Body of pancreas (tissue), 4 donors: Measurements from ENCODE around the gene APH1B. TPM values are rescaled to one million over a fixed set of nuclear protein-coding genes. Genes with fewer than 3 reads are reported as not detected.
A peak's percentile ranks its signal among the peaks of the same experiment; 100 is the strongest.

Source experiments
- ATAC-seq: fragments of 150-250 bp; one replicate; pipeline ENCODE4 v1.9.1; 2016
- DNase-seq, 4 donors: peaks; one replicate each; pipeline ENCODE4 v3.0.0-alpha.2; 2019
- H3K27ac ChIP-seq, 4 donors: fragments of 200-600 bp; sonication (generic); 1 replicate in 3 of 4; 2 replicates in 1 of 4; pipeline versions ENCODE4 v1.5.1 to v1.6.1; 2016 to 2019; ENCODE audit warnings: mild to moderate bottlenecking in 1 of 4, mixed read lengths in 1 of 4, moderate library complexity in 1 of 4
- H3K27me3 ChIP-seq, 2 donors: fragments of 200-600 bp; sonication (generic); one replicate each; pipeline ENCODE4 v1.6.0; 2016; ENCODE audit warnings: mild to moderate bottlenecking in 1 of 2
- H3K36me3 ChIP-seq, 2 donors: fragments of 200-600 bp; sonication (generic); replicated peaks in 1 of 2; 2 replicates each; pipeline ENCODE4 v1.5.1; 2016; ENCODE audit warnings: low read depth in 2 of 2; ENCODE audit not compliant: insufficient read depth in 1 of 2
- H3K4me1 ChIP-seq: fragments of 200-600 bp; sonication (generic); one replicate; pipeline ENCODE4 v1.6.0; 2016
- H3K4me3 ChIP-seq, 2 donors: fragments of 200-600 bp; sonication (generic); 1 replicate in 1 of 2; 2 replicates in 1 of 2; pipeline ENCODE4 v1.5.1; 2016 to 2019
- H3K9me3 ChIP-seq, 3 donors: fragments of 200-600 bp; sonication (generic); 1 replicate in 2 of 3; 2 replicates in 1 of 3; pipeline ENCODE4 v1.5.1; 2016
- POLR2A ChIP-seq, 3 donors: fragments of 450-650 bp; IDR thresholded peaks; one replicate each; pipeline ENCODE4 v1.6.1; 2016; ENCODE audit warnings: antibody characterized with exemption in 3 of 3, mild to moderate bottlenecking in 2 of 3
- WGBS, 2 donors: methylation state at CpG; one replicate each; pipeline ENCODE4 v1.1.5; 2017; 5-methylcytosine and 5-hydroxymethylcytosine counted together
- intact Hi-C: fragments of 100-400 bp; cut with DNase I; formaldehyde crosslinking; loops from one replicate; pipeline ENCODE4 v1.15.1; 2023
- total RNA-seq, 2 donors: library from RNA; depleted of rRNA; stranded (reverse); fragments of >200 nt; gene quantifications; one replicate each; pipeline ENCODE4 v1.1.0, GENCODE V29; 2016
- TF ChIP-seq, protein P1 (sequence below), 7 experiments: fragments of 450-650 bp in 4 of 7; fragments of 200-600 bp in 3 of 7; sonication (generic) in 3 of 7; IDR thresholded peaks; one replicate each; pipeline ENCODE4 v1.5.1; 2016 to 2019; ENCODE audit warnings: antibody characterized with exemption in 7 of 7

The APH1B gene
- total RNA-seq, 2 donors from 2014 or later, result 6.9 to 12.7 TPM

- Histone ChIP-seq H3K36me3 (no peaks in the 10 kb centered on the region), H3K27me3 (no peaks in the 10 kb centered on the region), H3K9me3 (no peaks in the 10 kb centered on the region), H3K27ac (no peak overlapping the region), H3K4me1 (peaks cover 22% of the 10 kb centered on the region), H3K4me3 (no peak overlapping the region)
- intact Hi-C loops, result no loop called here
- no peak for TF ChIP-seq POLR2A (IDR thresholded peaks at IDR 0.05)
- TF ChIP-seq, protein P1, sequence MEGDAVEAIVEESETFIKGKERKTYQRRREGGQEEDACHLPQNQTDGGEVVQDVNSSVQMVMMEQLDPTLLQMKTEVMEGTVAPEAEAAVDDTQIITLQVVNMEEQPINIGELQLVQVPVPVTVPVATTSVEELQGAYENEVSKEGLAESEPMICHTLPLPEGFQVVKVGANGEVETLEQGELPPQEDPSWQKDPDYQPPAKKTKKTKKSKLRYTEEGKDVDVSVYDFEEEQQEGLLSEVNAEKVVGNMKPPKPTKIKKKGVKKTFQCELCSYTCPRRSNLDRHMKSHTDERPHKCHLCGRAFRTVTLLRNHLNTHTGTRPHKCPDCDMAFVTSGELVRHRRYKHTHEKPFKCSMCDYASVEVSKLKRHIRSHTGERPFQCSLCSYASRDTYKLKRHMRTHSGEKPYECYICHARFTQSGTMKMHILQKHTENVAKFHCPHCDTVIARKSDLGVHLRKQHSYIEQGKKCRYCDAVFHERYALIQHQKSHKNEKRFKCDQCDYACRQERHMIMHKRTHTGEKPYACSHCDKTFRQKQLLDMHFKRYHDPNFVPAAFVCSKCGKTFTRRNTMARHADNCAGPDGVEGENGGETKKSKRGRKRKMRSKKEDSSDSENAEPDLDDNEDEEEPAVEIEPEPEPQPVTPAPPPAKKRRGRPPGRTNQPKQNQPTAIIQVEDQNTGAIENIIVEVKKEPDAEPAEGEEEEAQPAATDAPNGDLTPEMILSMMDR (IDR thresholded peaks at IDR 0.05), result no peak
- DNase-seq (no peak), ATAC-seq (no peak)
Measured at GRCh38 chr15:63238171-63238570, 39.2 kb upstream of the APH1B start.

DNA sequence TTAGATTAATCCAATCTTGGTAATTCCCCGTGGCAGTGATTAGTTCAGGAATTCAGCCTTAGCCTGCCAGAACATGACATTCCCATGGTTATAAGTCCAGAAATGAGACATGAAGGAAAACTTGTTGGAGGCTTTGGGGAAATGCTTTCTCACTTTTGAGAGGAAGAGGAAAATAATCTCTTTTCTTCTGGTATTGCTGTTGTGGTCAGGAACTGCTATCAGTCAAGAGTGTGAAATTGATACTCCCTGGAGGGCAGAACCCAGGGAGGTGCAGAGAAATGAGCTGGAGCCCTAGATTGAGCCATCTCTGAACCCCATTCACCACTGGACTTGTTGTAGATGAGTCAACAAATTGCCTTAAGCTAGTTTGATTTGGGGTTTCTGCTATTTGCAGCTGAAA lies 38.6 kb upstream of the APH1B start:
- intact Hi-C loops, result no loop called here
- TF ChIP-seq POLR2A (IDR thresholded peaks at IDR 0.05), result no peak
- TF ChIP-seq, protein P1 (IDR thresholded peaks at IDR 0.05), result no peak
- Histone ChIP-seq H3K27ac (no peak overlapping the region), H3K9me3 (no peaks in the 10 kb centered on the region), H3K27me3 (no peaks in the 10 kb centered on the region), H3K4me1 (peaks cover 16% of the 10 kb centered on the region), H3K36me3 (no peaks in the 10 kb centered on the region), H3K4me3 (no peak overlapping the region)
- no peak for ATAC-seq
- DNase-seq, result no peak
- WGBS, 2 donors, result 9 to 29% methylated on average over 1 of the region's 1 CpG

GRCh38 chr15:63240109-63240508 lies 37.3 kb upstream of the APH1B start:
- Histone ChIP-seq H3K9me3 (no peaks in the 10 kb centered on the region), H3K4me3 (no peak overlapping the region), H3K4me1 (peaks cover 4% of the 10 kb centered on the region), H3K27ac (no peak overlapping the region), H3K36me3 (no peaks in the 10 kb centered on the region), H3K27me3 (no peaks in the 10 kb centered on the region)
- DNase-seq (no peak), ATAC-seq (no peak)
- 86 to 90% methylated on average over 3 of the region's 3 CpGs for WGBS, 2 donors
- intact Hi-C loops, result no loop called here
- no peak for TF ChIP-seq POLR2A (IDR thresholded peaks at IDR 0.05)

DNA sequence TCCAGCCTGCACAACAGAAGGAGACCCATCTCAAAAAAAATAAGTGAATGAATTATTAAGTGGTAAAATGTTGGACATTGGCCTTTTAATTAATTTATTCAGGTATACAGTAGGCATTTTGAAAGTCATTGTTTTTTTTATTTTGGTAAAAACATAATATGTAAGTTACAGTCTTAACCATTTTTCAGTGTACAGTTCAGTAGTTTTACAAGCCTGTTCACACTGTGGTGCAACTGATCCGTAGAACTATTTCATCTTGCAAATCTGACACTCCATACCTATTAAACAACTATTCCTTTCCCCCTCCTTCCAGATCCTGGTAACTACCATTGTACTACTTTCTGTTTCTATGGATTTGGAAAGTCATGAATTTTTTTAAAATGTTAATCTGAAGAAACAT lies 36.1 kb upstream of the APH1B start:
- Histone ChIP-seq H3K27ac (no peak overlapping the region), H3K27me3 (no peaks in the 10 kb centered on the region), H3K36me3 (no peaks in the 10 kb centered on the region), H3K4me1 (peaks cover 4% of the 10 kb centered on the region), H3K4me3 (no peak overlapping the region), H3K9me3 (no peaks in the 10 kb centered on the region)
- DNase-seq (no peak), ATAC-seq (no peak)
- intact Hi-C loops, result no loop called here
- TF ChIP-seq, protein P1 (IDR thresholded peaks at IDR 0.05), result no peak
- TF ChIP-seq POLR2A (IDR thresholded peaks at IDR 0.05), result no peak
- WGBS, 2 donors, result 76 to 91% methylated on average over 1 of the region's 1 CpG

DNA sequence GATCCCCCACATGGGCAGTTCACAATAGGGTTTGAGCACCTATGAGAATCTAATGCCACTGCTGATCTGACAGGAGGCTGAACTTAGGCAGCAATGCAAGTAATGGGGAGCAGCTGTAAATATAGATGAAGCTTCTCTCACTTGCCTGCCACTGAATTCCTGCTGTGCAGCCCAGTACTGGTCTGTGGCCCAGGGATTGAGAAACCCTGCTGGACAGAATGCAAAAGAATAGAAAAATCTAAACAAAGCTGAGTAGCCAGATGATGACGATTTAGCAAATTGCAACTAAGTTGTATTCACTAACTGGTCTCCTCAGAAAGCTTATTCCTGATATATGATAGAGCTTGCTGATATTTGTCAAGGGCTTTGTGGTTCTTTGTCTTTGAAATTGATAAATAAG lies 34.3 kb upstream of the APH1B start:
- DNase-seq, result peak in 1 of 4 donors; percentile 10
- ATAC-seq, result no peak
- Histone ChIP-seq H3K27ac (no peak overlapping the region), H3K4me3 (no peak overlapping the region), H3K9me3 (no peaks in the 10 kb centered on the region), H3K27me3 (no peaks in the 10 kb centered on the region), H3K4me1 (peaks cover 4% of the 10 kb centered on the region), H3K36me3 (no peaks in the 10 kb centered on the region)
- WGBS, 2 donors, result 88 to 91% methylated on average over 1 of the region's 1 CpG
- TF ChIP-seq POLR2A (IDR thresholded peaks at IDR 0.05), result no peak
- TF ChIP-seq, protein P1 (IDR thresholded peaks at IDR 0.05), result no peak
- intact Hi-C loops, result no loop called here
